Stomach (tissue), 4 donors: ENCODE measurements around the gene DHRS4.
A peak's percentile ranks its signal among the peaks of the same experiment; 100 is the strongest.

Source experiments
- EP300 ChIP-seq: sonication (generic); formaldehyde crosslinking; IDR thresholded peaks from one replicate; pipeline ENCODE4 v1.6.1; 2017; ENCODE audit warnings: antibody characterized with exemption
- POLR2A ChIP-seq, 4 donors: fragments of 450-650 bp; IDR thresholded peaks; one replicate each; pipeline ENCODE4 v1.6.1; 2016; ENCODE audit warnings: antibody characterized with exemption in 4 of 4, control low read depth in 2 of 4, mild to moderate bottlenecking in 1 of 4, moderate library complexity in 1 of 4
- TF ChIP-seq, protein P1 (sequence below), 7 experiments: fragments of 450-650 bp in 4 of 7; fragments of 200-600 bp in 3 of 7; sonication (generic) in 3 of 7; IDR thresholded peaks; one replicate each; pipeline ENCODE4 v1.5.1; 2016 to 2019; ENCODE audit warnings: antibody characterized with exemption in 7 of 7, control low read depth in 2 of 7, mild to moderate bottlenecking in 1 of 7

DNA sequence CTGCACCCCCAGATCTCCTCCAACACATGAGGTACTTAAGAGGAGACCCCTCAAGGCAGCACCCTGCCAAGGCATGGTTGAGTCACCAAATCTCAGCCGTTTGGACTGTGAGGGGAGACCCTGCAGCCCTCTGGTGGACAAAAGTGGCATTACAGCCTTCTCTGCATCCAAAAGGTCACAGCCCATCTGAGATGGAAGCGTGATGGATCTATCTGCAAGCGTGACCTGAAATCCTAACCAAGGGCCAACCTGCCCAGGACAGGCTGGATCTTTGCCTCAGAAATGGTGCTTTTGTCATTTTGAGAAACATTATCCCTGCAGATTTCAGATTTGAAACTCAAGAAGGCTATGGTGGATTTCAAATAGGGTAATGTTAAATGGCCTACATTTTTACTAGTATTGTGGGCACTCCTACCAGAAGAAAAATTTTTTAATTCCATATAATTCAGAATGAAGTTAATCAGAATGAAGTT, 23.7 kb upstream of the DHRS4 start:
- TF ChIP-seq, protein P1, sequence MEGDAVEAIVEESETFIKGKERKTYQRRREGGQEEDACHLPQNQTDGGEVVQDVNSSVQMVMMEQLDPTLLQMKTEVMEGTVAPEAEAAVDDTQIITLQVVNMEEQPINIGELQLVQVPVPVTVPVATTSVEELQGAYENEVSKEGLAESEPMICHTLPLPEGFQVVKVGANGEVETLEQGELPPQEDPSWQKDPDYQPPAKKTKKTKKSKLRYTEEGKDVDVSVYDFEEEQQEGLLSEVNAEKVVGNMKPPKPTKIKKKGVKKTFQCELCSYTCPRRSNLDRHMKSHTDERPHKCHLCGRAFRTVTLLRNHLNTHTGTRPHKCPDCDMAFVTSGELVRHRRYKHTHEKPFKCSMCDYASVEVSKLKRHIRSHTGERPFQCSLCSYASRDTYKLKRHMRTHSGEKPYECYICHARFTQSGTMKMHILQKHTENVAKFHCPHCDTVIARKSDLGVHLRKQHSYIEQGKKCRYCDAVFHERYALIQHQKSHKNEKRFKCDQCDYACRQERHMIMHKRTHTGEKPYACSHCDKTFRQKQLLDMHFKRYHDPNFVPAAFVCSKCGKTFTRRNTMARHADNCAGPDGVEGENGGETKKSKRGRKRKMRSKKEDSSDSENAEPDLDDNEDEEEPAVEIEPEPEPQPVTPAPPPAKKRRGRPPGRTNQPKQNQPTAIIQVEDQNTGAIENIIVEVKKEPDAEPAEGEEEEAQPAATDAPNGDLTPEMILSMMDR (IDR thresholded peaks at IDR 0.05), result peak in 6 of 7 experiments; percentile 39 to 96 (median 81)
- TF ChIP-seq POLR2A (IDR thresholded peaks at IDR 0.05) (no peak), EP300 (no peak)
